GDM1 (cell line): ENCODE measurements around the gene FOXD4.
"Not testable (repeated sequence)": the region's sequence is repeated elsewhere in the genome, so short reads cannot be mapped to it uniquely, and the experiment has no call there.

Experiments
- DNase-seq: peaks from one replicate; lab custom pipeline; 2025; lab: John Stamatoyannopoulos, UW

The FOXD4 gene

GRCh38 chr9:117995-118467 is at the start of gene FOXD4:
Gene FOXD4 (minus strand): TSS chr9:118417. CDS start chr9:118119, 298 bp downstream.
- DNase-seq: not testable (repeated sequence)

DNA sequence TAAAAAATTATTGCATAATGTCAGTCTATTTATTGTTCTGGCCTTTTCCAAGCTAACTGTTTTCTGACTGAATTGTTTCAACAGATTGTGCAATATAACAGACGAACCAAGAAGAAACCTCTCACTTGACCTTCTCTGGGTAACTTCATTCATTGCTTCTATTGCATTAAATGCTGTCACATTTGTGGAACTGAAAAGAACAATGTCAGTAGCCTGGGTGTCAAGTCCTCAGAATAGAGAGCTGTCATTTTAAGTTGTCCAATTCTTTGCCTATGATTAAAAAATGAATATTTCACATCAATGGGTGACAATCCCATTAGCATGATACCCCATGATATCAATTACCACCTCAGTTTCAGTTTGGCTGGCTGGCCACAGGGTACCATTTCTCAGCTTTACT is 41.7 kb upstream of the FOXD4 start:
- not testable (repeated sequence) for DNase-seq

- not testable (repeated sequence) for DNase-seq
Measured at GRCh38 chr9:151173-151572, 33.0 kb upstream of the FOXD4 start.

- not testable (repeated sequence) for DNase-seq
Measured at GRCh38 chr9:139880-140279, 21.7 kb upstream of the FOXD4 start.

DNA sequence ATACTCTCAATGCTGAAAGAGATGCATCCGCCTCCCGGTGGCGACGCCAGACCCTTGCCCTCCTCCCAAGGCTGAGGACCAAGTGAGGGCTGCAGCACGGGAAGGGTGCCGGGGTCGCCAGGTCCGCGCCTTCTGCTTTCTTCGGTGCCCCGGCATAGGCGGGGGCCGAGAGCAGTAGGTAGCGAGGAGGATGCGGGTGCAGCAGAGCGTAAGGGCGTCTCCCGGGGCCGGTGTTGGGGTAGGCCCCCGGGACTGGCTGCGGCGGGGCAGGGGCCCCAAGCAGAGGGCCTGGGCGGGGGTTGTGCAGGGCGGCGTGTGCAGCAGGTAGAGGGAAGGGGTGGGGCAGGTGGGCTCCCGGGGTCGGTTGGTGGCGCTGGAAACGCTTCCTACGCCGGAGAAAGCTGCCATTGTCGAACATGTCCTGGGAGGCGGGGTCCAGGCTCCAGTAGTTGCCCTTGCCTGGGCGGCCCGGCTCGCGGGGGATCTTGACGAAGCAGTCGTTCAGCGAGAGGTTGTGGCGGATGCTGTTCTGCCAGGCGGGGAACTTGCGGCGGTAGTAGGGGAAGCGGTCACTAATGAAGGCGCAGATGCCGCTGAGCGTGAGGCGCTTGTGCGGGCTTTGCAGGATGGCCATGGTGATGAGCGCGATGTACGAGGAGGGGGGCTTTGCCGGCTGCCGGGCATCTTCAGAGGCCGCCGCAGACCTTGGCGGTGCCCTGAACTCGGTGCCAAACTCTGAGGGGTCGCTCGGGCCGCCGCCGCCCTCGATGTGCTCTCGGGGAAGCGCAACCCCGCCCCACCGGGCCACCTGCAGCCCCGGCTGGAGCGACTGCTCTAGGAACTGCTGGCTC is 848 bp downstream of the FOXD4 start:
- DNase-seq: not testable (repeated sequence)

GRCh38 chr9:116239-117077 is 1.8 kb downstream of the FOXD4 start:
- DNase-seq: not testable (repeated sequence)

GRCh38 chr9:115118-115451 is 3.1 kb downstream of the FOXD4 start:
- DNase-seq: not testable (repeated sequence)

- not testable (repeated sequence) for DNase-seq
Measured at GRCh38 chr9:114267-115117, 3.7 kb downstream of the FOXD4 start.

DNA sequence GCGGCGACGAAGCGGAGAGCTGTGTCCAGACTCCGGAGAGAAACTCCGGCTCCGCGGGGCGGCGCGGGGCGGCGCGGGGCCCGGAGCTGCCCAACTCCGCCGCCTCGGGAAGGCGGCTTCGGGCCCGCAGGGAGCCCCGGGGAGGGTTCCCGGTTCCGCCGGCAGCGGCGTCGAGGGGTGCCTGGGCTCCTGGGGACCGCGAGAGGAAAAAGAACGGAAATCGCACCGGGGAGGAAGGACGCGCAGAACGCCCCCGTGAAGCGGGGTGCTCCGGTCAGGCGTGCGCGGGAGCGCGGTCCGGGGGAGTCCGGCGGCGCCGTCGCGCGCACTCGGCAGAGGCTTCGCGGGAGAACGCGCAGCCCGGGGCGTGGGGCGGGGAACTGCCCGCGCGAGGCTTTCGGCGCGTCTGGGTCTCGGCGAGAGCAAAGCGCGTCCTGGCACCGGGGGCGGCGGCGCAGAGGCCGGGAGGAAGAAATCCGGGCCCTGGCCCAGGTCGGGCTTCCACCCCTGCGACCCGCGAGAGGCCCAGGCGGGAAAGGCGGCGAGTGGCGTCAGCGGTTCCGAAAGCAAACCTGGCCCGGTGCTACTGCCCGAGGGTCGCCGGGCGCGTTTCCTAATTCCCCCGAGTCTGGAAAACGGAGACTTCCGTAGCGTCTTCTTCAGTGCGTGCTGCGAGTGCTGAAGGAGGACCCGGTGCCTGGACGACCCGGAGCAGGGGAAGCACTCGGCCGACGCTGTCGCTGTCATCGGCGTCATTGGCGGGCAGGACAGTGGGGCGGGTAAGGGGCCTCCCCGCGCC is 4.5 kb downstream of the FOXD4 start:
- DNase-seq: not testable (repeated sequence)

DNA sequence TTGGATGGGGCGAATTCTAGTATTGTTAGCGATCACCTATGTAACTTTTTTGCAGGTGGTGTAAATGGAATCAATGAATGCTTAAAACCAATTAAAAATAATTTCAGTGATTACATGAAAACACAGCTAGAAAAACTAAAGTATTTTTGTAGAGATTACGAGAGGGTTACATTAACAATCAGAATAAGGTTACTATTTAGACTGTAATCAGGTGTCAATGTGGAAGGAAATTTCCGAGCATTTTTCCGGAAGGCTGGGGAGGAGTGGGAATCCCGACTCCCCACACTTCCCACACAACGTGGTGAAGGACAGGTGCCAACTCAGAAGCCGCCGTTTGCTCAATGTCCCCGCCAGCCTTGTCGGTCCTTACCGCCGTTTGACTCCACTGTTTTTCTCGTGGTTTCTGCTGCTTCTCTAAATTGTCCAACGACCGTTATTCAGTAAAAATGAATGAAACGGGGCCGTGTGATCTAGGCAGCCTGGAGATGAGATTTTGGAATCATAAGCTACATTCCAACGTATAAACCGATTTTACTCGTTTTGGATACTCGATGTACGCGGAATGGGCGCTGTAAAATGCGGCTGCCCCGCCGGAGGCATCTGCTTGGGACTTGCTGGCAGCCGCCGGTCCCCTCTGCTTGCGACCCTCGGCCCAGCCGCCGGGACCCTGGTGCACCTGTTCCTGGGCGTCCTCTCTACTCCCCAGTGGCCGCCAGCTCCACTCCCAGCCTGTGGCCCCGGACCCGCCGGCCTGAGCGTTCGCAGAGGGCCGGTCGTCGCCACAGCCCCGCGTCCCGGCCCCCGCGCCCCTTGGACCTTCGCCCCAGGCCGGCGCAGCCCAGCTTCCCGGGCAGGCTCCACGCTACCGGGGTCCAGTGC is 5.4 kb downstream of the FOXD4 start:
- DNase-seq: not testable (repeated sequence)

DNA sequence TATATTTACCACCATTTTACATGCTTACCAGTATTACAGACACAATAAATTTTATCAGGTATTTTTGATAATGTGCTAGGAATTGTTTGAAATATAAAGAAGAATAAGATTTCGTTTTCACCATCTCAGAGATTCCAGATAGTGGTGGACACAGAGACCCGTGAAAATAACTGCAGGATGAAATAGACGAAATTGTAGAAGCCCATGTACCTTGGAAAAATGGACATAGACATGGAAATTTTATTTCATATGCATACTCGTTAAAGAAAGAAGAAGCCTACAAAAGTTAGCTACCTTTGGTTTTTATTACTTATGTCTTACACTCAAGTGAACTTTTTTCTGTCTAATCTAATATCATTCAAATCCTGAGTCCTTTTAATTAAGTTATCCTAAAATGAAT is 7.5 kb downstream of the FOXD4 start:
- DNase-seq: not testable (repeated sequence)

- not testable (repeated sequence) for DNase-seq
Measured at GRCh38 chr9:109540-109939, 8.7 kb downstream of the FOXD4 start.

DNA sequence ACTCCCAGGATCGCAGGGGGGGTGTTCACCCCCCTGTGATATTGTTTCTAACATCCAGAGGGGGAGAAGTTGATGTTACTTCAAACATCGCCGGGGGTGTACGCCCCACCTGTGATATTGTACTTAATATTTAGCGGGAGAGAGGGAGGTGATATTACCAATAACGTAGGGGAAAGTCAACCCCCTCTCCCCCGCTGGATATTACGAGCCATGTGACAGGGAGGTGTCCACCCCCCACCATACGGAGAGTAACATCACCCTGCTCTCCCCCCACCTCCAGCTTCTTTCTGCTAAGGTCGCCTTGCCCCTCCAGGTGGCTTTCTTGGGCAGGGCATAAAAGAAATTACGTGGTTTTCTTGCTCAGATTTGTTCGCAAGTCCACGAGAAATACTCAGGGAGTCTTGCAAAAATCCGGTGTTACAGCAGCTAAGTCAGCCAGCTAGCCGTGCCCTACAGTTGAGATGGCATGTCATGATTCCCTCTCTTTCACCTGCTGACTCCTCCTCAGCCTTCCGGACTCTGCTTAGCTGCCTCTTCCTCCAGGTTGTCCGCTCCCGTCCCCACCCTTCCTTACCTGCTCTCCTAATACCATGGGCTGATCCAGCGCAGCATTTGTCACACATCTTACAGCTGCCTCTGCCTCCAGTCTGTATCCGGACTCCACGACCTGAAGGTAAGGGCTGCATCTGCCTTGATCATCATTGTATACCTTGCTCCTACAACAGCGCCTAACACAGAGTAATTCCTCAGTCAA is 9.3 kb downstream of the FOXD4 start:
- DNase-seq: not testable (repeated sequence)

GRCh38 chr9:105991-106390 is 12.2 kb downstream of the FOXD4 start:
- not testable (repeated sequence) for DNase-seq

DNA sequence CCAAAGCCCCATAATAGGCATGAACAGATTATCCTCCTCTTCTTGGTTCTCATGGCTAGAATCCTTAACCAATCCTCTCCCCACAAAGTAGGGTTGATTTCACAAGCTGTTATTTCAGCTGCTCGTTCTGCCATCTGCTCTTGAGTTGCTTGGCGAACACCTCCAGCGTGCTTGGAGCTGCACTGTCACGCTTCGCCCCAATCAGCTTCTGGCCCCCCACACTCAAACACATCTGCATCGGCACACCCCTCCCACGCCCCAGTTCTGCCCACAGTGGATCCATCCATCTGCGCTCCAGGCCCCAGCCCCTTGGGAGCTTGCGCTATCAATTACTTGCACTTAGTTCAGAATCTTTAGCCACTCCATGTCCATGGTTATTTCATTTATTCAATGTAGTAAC is 17.8 kb downstream of the FOXD4 start:
- not testable (repeated sequence) for DNase-seq

GRCh38 chr9:99867-100266 is 18.4 kb downstream of the FOXD4 start:
- not testable (repeated sequence) for DNase-seq

- DNase-seq: not testable (repeated sequence)
Measured at GRCh38 chr9:98775-99174, 19.4 kb downstream of the FOXD4 start.

GRCh38 chr9:94992-95391 is 23.2 kb downstream of the FOXD4 start:
- DNase-seq: not testable (repeated sequence)

- not testable (repeated sequence) for DNase-seq
Measured at GRCh38 chr9:94323-94722, 23.9 kb downstream of the FOXD4 start.
